MM.1S (cell line): Measurements from ENCODE around the gene DCAF11.

Source experiments
- DNase-seq: peaks from one replicate; pipeline ENCODE4 v3.0.0-alpha.2; 2015
- H2AFZ ChIP-seq: fragments of 300-600 bp; sonication (generic); 2 replicates; pipeline ENCODE4 v1.6.0; 2016; ENCODE audit warnings: antibody characterized with exemption, low read length
- H3F3A ChIP-seq: fragments of 300-600 bp; sonication (generic); 2 replicates; pipeline ENCODE4 v1.6.1; 2016; ENCODE audit warnings: mild to moderate bottlenecking, antibody characterized with exemption, low read length, moderate library complexity, mixed read lengths; ENCODE audit not compliant: insufficient read depth
- H3K27ac ChIP-seq: fragments of 300-600 bp; sonication (generic); 2 replicates; pipeline ENCODE4 v1.5.1; 2016; ENCODE audit warnings: mild to moderate bottlenecking, low read length
- H3K27me3 ChIP-seq: fragments of 300-600 bp; sonication (generic); replicated peaks from 2 replicates; pipeline ENCODE4 v1.6.0; 2016; ENCODE audit warnings: low read length; ENCODE audit not compliant: insufficient read depth
- H3K36me3 ChIP-seq: fragments of 300-600 bp; sonication (generic); replicated peaks from 2 replicates; pipeline ENCODE4 v1.6.1; 2016; ENCODE audit warnings: mild to moderate bottlenecking, low read length, mixed read lengths; ENCODE audit not compliant: insufficient read depth
- H3K4me1 ChIP-seq: fragments of 300-600 bp; sonication (generic); 2 replicates; pipeline ENCODE4 v1.6.1; 2016; ENCODE audit warnings: low read length, mixed read lengths
- H3K4me2 ChIP-seq: fragments of 300-600 bp; sonication (generic); 2 replicates; pipeline ENCODE4 v1.6.0; 2016; ENCODE audit warnings: low read depth, low read length
- H3K4me3 ChIP-seq: fragments of 300-600 bp; sonication (generic); 2 replicates; pipeline ENCODE4 v1.5.1; 2016; ENCODE audit warnings: low read length, mixed read lengths
- H3K79me2 ChIP-seq: fragments of 300-600 bp; sonication (generic); 2 replicates; pipeline ENCODE4 v1.6.1; 2016; ENCODE audit warnings: mixed run types, low read length, mixed read lengths
- H3K9ac ChIP-seq: fragments of 300-600 bp; sonication (generic); 2 replicates; pipeline ENCODE4 v1.6.1; 2016; ENCODE audit warnings: low read length, mixed read lengths
- H3K9me2 ChIP-seq: fragments of 300-600 bp; sonication (generic); replicated peaks from 2 replicates; pipeline ENCODE4 v1.6.1; 2016; ENCODE audit warnings: mild to moderate bottlenecking, low read length, mixed read lengths; ENCODE audit not compliant: insufficient read depth
- H3K9me3 ChIP-seq: fragments of 300-600 bp; sonication (generic); replicated peaks from 2 replicates; pipeline ENCODE4 v1.6.1; 2016; ENCODE audit warnings: mild to moderate bottlenecking, low read length, mixed read lengths; ENCODE audit not compliant: insufficient read depth
- H4K20me1 ChIP-seq: fragments of 300-600 bp; sonication (generic); 2 replicates; pipeline ENCODE4 v1.6.1; 2016; ENCODE audit warnings: mild to moderate bottlenecking, low read length, moderate library complexity, mixed read lengths; ENCODE audit not compliant: insufficient read depth
- EZH2 ChIP-seq: fragments of 300-600 bp; sonication (generic); optimal IDR thresholded peaks from 2 replicates; pipeline ENCODE3; 2017; ENCODE audit warnings: low read depth, mild to moderate bottlenecking, antibody characterized with exemption, low read length, mixed read lengths
- EZH2phosphoT487 ChIP-seq: fragments of 300-600 bp; sonication (generic); IDR thresholded peaks from 2 replicates; pipeline ENCODE4 v1.6.1; 2018; ENCODE audit warnings: antibody characterized with exemption, low read length
- TF ChIP-seq, protein P1 (sequence below): fragments of 300-600 bp; sonication (generic); IDR thresholded peaks from 2 replicates; pipeline ENCODE4 v1.5.1; 2016; ENCODE audit warnings: antibody characterized with exemption, low read length, mixed read lengths

The DCAF11 gene

DNA sequence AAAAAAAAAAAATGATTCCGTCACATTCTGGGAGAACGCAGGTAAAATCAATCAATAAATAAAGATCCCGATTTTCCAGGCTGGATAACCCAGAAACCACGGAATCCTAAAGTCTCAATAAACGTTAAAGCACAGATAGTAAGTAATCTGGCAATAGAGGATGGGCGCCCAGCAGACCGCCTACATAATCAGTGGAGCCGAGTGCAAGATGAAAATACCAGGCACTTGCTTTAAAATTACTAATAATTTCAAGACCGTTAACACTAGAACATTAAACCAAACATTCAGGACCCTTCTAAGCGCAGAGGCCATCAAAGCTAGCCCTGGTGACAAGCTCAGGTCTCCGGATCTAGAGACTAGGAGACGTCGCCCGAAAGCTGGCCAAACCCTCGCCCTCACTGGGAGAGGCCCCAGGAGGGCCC, 1.2 kb upstream of the DCAF11 start:
- peaks cover 22% of the 10 kb centered on the region for H3F3A ChIP-seq
- H3K9me2 ChIP-seq, result no peaks in the 10 kb centered on the region
- H3K27ac ChIP-seq, result peak overlapping the region; percentile 100
- H4K20me1 ChIP-seq, result no peaks in the 10 kb centered on the region
- peak overlapping the region; percentile 93 for H3K9ac ChIP-seq
- no peak for TF ChIP-seq EZH2
- no peak for TF ChIP-seq EZH2phosphoT487
- TF ChIP-seq, protein P1, sequence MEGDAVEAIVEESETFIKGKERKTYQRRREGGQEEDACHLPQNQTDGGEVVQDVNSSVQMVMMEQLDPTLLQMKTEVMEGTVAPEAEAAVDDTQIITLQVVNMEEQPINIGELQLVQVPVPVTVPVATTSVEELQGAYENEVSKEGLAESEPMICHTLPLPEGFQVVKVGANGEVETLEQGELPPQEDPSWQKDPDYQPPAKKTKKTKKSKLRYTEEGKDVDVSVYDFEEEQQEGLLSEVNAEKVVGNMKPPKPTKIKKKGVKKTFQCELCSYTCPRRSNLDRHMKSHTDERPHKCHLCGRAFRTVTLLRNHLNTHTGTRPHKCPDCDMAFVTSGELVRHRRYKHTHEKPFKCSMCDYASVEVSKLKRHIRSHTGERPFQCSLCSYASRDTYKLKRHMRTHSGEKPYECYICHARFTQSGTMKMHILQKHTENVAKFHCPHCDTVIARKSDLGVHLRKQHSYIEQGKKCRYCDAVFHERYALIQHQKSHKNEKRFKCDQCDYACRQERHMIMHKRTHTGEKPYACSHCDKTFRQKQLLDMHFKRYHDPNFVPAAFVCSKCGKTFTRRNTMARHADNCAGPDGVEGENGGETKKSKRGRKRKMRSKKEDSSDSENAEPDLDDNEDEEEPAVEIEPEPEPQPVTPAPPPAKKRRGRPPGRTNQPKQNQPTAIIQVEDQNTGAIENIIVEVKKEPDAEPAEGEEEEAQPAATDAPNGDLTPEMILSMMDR, result no peak
- H3K79me2 ChIP-seq, result peaks cover 13% of the 10 kb centered on the region
- peak overlapping the region; percentile 84 for H3K4me2 ChIP-seq
- H3K4me1 ChIP-seq, result peaks cover 18% of the 10 kb centered on the region
- H3K4me3 ChIP-seq, result peak overlapping the region; percentile 87
- peak overlapping the region; percentile 58; the same call in 1 of the 2 replicates for H2AFZ ChIP-seq
- no peaks in the 10 kb centered on the region for H3K36me3 ChIP-seq
- no peaks in the 10 kb centered on the region for H3K9me3 ChIP-seq
- DNase-seq, result no peak
- no peaks in the 10 kb centered on the region for H3K27me3 ChIP-seq

DNA sequence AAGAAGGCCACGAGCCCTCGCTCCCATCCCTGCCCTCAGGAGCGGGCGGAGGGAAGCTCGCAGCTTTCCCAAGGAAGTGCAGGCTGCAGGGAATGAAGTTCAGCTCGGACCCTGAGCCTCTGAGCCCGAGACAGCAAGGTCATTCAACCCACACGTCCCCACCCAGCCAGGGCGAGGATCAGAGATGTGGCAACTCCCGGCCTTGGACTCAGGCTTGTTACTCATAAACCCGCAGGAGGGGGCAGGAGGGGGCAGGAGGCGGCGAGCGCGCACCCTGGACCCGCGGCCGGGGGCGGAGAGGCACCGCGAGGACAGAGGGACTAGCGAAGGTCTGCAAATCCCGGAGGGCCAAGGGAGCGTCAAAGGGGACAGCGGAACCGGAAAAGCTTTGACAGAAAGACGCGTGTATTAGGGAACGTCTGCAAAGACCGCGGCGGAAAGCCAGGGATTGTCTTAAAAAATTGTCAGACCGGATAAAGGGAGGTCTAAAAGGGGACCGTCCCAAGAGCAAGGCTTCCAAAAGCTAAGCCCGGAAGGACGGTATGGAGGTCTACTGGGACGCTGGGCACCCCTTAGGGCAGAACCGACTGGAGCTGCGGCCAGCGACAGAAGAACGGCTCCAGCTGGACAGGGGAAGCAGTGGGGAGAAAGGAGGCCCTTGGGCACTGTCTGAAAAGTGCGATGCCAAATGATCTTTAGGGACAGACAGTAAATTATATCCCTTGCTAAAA, 611 bp upstream of the DCAF11 start:
- Histone ChIP-seq H3K9me3 (no peaks in the 10 kb centered on the region), H4K20me1 (no peaks in the 10 kb centered on the region), H3K4me2 (peak overlapping the region; percentile 84), H3K36me3 (no peaks in the 10 kb centered on the region), H3F3A (peaks cover 22% of the 10 kb centered on the region), H3K9me2 (no peaks in the 10 kb centered on the region), H3K9ac (peak overlapping the region; percentile 93), H3K4me3 (peak overlapping the region; percentile 87), H2AFZ (peak overlapping the region; percentile 58; the same call in 1 of the 2 replicates), H3K79me2 (peaks cover 13% of the 10 kb centered on the region), H3K27ac (peak overlapping the region; percentile 100), H3K27me3 (no peaks in the 10 kb centered on the region), H3K4me1 (peaks cover 14% of the 10 kb centered on the region)
- TF ChIP-seq, protein P1, result no peak
- TF ChIP-seq EZH2phosphoT487 (no peak), EZH2 (no peak)
- DNase-seq, result peak; percentile 62

DNA sequence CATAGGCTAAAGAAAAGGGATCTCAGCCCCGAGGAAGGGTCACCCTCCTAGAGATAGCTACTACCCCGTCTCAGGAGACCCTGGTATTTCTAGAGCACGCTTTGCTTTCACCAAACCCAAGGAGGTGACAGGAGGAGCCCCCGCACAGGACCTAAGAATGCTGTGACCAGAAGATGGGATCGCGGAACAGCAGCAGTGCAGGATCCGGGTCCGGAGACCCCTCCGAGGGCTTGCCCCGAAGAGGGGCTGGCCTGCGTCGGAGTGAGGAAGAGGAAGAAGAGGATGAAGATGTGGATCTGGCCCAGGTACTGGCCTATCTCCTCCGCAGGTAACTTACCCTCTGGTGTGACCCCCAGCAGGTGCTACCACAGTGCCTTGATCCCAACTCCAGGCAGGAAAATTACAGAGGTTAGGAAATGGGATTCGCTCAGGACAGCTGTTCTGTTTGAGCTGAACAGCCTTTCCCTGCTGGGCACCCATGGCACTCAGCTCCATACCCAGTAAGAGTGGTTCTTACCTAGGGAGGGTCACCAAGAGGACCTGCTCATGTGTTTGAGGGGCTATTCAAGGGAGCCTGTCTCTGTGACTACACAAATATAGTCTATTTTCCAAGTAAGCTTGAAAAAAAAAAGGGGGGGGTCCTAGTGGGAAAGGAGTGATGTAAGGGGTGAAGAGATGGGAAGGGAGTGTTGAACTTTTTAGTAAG, 998 bp downstream of the DCAF11 start:
- no peaks in the 10 kb centered on the region for H4K20me1 ChIP-seq
- H3K4me3 ChIP-seq, result peak overlapping the region; percentile 87
- H3K9me2 ChIP-seq, result no peaks in the 10 kb centered on the region
- no peaks in the 10 kb centered on the region for H3K27me3 ChIP-seq
- TF ChIP-seq EZH2, result no peak
- TF ChIP-seq EZH2phosphoT487, result no peak
- TF ChIP-seq, protein P1, result no peak
- H3F3A ChIP-seq, result peaks cover 13% of the 10 kb centered on the region
- DNase-seq, result no peak
- H3K4me2 ChIP-seq, result peak overlapping the region; percentile 76
- H3K36me3 ChIP-seq, result no peaks in the 10 kb centered on the region
- 0 out of 2 replicates have a peak overlapping the region, but pooled peaks have one; percentile 27 for H2AFZ ChIP-seq
- H3K79me2 ChIP-seq, result peaks cover 13% of the 10 kb centered on the region
- peak overlapping the region; percentile 93 for H3K9ac ChIP-seq
- peaks cover 5% of the 10 kb centered on the region for H3K4me1 ChIP-seq
- no peaks in the 10 kb centered on the region for H3K9me3 ChIP-seq
- H3K27ac ChIP-seq, result peak overlapping the region; percentile 43; the same call in 1 of the 2 replicates
